ENCODE measurements around the gene CAPZB.

- TF ChIP-seq CTCF (IDR thresholded peaks at IDR 0.05) (no peak), POLR2A (IDR thresholded peaks at IDR 0.05) (no peak)
Observed at GRCh38 chr1:19430121-19431068, 54.9 kb downstream of the CAPZB start.

All from transverse colon (tissue), 3 donors.